Neural cell (in vitro differentiated cells): ENCODE results near the gene GADL1.

Experiments used
- CTCF ChIP-seq: fragments of 450-650 bp; IDR thresholded peaks from 2 replicates; pipeline ENCODE4 v1.5.1; 2014; ENCODE audit warnings: antibody characterized with exemption, mild to moderate bottlenecking, moderate library complexity; ENCODE audit not compliant: poor library complexity, severe bottlenecking
- EZH2 ChIP-seq: fragments of 200-600, 300-800 bp; shearing (Covaris generic), sonication (generic); IDR thresholded peaks from 2 replicates; pipeline ENCODE4 v1.6.1; 2014; ENCODE audit warnings: antibody characterized with exemption, low read length, borderline replicate concordance, mild to moderate bottlenecking; ENCODE audit not compliant: insufficient read depth, poor library complexity, severe bottlenecking
- POLR2AphosphoS5 ChIP-seq: IDR thresholded peaks from 2 replicates; pipeline ENCODE4 v1.6.1; 2012
- TF ChIP-seq, protein P1 (sequence below): IDR thresholded peaks from 2 replicates; pipeline ENCODE4 v1.6.1; 2012; ENCODE audit warnings: borderline replicate concordance

DNA sequence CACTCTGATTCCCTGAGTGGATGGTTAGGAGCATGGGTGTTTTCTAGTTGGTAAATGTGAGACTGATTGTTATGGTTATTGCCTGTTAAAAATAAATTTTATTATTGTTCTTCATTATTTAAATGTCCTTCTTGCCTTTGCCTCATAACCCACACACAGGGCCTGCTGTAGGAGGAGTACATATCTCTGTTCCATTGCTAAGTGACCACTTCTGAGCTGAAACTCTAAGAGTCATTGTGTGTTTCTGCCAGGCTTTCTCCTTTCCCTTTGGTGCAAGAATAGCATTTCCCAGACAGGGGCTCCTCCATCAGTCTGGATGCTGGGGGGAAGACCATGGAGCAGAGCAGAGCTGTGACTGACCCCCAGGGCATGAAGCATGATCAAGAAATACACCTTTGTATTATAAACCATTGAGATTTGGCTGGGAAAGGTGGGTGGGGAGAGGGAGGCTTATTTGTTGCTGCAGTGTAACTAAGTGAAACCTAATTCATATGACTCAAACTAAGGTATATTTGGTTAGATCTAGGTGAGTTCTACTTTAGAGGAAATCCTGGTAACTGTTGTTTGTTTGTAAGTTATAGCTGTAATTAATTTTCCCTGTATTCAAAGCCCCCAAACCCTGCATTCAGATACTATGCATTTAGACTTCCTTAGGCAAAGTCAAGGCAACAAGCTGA lies 150.7 kb downstream of the GADL1 start:
- no peak for TF ChIP-seq CTCF
- no peak for TF ChIP-seq EZH2
- TF ChIP-seq POLR2AphosphoS5, result no peak
- TF ChIP-seq, protein P1, sequence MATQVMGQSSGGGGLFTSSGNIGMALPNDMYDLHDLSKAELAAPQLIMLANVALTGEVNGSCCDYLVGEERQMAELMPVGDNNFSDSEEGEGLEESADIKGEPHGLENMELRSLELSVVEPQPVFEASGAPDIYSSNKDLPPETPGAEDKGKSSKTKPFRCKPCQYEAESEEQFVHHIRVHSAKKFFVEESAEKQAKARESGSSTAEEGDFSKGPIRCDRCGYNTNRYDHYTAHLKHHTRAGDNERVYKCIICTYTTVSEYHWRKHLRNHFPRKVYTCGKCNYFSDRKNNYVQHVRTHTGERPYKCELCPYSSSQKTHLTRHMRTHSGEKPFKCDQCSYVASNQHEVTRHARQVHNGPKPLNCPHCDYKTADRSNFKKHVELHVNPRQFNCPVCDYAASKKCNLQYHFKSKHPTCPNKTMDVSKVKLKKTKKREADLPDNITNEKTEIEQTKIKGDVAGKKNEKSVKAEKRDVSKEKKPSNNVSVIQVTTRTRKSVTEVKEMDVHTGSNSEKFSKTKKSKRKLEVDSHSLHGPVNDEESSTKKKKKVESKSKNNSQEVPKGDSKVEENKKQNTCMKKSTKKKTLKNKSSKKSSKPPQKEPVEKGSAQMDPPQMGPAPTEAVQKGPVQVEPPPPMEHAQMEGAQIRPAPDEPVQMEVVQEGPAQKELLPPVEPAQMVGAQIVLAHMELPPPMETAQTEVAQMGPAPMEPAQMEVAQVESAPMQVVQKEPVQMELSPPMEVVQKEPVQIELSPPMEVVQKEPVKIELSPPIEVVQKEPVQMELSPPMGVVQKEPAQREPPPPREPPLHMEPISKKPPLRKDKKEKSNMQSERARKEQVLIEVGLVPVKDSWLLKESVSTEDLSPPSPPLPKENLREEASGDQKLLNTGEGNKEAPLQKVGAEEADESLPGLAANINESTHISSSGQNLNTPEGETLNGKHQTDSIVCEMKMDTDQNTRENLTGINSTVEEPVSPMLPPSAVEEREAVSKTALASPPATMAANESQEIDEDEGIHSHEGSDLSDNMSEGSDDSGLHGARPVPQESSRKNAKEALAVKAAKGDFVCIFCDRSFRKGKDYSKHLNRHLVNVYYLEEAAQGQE, result no peak
